ENCODE data around the gene RDH12. TPM values are rescaled to one million over a fixed set of nuclear protein-coding genes. Genes with fewer than 3 reads are reported as not detected.
"Not testable (repeated sequence)": the region's sequence is repeated elsewhere in the genome, so short reads cannot be mapped to it uniquely, and the experiment has no call there.

The RDH12 gene
- polyA plus RNA-seq, 3 donors from 2014 or later = 0.17 TPM; not detected in 2

DNA sequence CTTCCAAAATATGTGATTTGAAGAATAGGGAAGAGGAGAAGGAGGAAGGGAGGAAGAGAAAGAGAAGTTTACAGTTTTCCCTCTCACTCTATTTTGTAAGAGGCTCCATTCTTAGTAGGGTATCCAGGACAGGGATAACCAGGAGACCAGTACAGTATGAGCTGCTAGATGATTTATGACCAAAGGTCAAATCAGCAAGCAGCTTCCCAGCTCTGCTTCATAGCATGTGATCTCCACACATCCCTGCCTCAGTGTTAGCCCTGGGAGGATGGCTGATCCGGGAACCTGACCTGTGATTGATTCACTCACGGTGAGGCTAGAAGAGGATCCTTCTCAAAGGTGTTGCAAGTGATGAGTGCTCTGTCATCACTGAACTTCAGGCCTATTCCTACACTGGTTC, 16.6 kb downstream of the RDH12 start:
- peaks cover 2 to 6% of the 10 kb centered on the region in 2 donors for H3K4me1 Mint-ChIP-seq
- H3K36me3 Mint-ChIP-seq = no peaks in the 10 kb centered on the region
- peaks cover 3 to 10% (median 4%) of the 10 kb centered on the region in 3 donors for H3K27me3 Mint-ChIP-seq (ENCODE audit: low read depth in 3 of 3)
- H3K9me3 Mint-ChIP-seq = no peaks in the 10 kb centered on the region
- H3K4me3 Mint-ChIP-seq = no peak overlapping the region
- no peak for DNase-seq
- H3K27ac Mint-ChIP-seq = no peak overlapping the region

- not testable (repeated sequence) for H3K9me3 Mint-ChIP-seq, H3K27ac Mint-ChIP-seq, H3K4me3 Mint-ChIP-seq, H3K4me1 Mint-ChIP-seq, DNase-seq, H3K36me3 Mint-ChIP-seq
- H3K27me3 Mint-ChIP-seq (ENCODE audit: low read depth in 3 of 3) = peaks cover 3 to 11% (median 6%) of the 10 kb centered on the region in 3 donors
Measured at GRCh38 chr14:67719385-67719784, 17.7 kb downstream of the RDH12 start.

DNA sequence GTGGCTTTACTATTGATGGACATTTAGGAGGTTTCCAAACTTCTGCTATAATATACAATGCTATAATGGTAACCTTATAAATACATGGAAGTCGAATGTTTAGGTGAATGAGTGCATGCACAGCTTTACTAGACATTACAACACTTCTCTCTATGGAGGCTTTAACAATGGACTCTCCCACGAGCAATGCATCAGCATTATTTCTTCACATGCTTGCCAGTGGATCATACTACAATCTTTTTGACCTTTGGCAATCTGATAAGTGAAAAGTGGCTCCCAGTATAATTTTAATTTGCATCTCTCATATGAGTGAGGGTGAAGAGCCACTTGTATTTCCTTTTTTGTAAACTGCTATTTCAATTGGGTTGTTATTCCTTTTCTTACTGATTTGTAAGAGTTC, 18.2 kb downstream of the RDH12 start:
- Mint-ChIP-seq H3K27ac (no peak overlapping the region), H3K4me3 (no peak overlapping the region), H3K9me3 (no peaks in the 10 kb centered on the region), H3K36me3 (no peaks in the 10 kb centered on the region), H3K27me3 (ENCODE audit: low read depth in 3 of 3) (peaks cover 3 to 11% (median 6%) of the 10 kb centered on the region in 3 donors), H3K4me1 (peaks cover 2 to 6% of the 10 kb centered on the region in 2 donors)
- DNase-seq = no peak

DNA sequence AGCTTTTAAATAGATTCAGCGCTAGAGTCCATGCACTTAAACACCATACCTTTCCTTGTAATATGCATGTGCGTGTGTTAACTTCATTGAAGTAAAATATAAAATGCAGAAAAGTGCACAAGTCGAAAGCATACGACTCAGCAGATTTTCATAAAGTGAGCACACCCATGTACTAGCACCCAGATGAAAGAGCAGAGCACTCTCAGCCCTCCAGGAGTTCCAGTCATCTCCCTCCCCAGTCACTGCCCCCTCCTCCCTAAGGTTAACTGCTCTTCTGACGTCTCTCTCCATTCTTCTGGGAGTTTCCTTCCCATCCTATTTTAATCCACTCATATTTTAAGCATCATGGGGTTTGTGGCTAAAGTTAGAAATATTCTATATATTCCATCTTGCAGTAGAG, 20.2 kb downstream of the RDH12 start:
- DNase-seq = no peak
- Mint-ChIP-seq H3K27ac (no peak overlapping the region), H3K27me3 (ENCODE audit: low read depth in 3 of 3) (peaks cover 3 to 11% (median 6%) of the 10 kb centered on the region in 3 donors), H3K4me1 (peaks cover 2 to 6% of the 10 kb centered on the region in 2 donors), H3K4me3 (no peak overlapping the region), H3K36me3 (no peaks in the 10 kb centered on the region), H3K9me3 (no peaks in the 10 kb centered on the region)

DNA sequence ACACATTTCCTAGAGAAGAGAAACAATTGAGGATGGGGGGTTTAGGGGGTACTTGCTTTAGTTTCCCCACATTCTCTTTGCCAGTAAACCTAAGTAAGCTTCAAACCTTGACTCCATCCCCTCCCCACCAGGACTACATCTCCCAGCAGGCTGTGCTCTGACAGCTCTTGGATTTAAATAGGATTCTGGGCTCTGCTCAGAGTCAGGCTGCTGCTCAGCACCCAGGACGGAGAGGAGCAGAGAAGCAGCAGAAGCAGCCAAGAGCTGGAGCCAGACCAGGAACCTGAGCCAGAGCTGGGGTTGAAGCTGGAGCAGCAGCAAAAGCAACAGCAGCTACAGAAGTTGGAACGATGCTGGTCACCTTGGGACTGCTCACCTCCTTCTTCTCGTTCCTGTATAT, 20.6 kb downstream of the RDH12 start:
- Mint-ChIP-seq H3K4me1 (peaks cover 2 to 6% of the 10 kb centered on the region in 2 donors), H3K27me3 (ENCODE audit: low read depth in 3 of 3) (peaks cover 3 to 11% (median 6%) of the 10 kb centered on the region in 3 donors), H3K36me3 (no peaks in the 10 kb centered on the region), H3K27ac (no peak overlapping the region), H3K9me3 (no peaks in the 10 kb centered on the region), H3K4me3 (no peak overlapping the region)
- no peak for DNase-seq

DNA sequence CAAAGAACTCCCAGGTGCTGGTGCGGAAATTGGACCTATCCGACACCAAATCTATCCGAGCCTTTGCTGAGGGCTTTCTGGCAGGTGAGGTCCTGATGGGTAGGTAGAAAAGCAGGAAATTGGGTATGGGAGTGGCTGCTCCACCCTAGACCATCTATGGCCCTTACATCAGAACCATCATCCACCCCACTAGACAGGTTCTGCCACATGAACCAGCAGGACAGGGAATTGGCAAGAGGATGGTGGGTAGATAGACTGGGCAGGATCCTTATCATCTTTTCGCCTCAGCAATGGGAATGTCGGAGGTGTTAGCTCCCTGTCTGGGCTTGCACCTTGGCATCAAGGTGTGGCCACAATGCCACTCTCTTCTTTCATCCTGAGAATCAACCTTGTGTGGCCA, 23.5 kb downstream of the RDH12 start:
- peaks cover 2 to 6% of the 10 kb centered on the region in 2 donors for H3K4me1 Mint-ChIP-seq
- peaks cover 0 to 12% (median 0%) of the 10 kb centered on the region in 3 donors for H3K36me3 Mint-ChIP-seq
- no peak for DNase-seq
- no peaks in the 10 kb centered on the region for H3K9me3 Mint-ChIP-seq
- peaks cover 0 to 8% (median 8%) of the 10 kb centered on the region in 3 donors for H3K27me3 Mint-ChIP-seq (ENCODE audit: low read depth in 3 of 3)
- H3K27ac Mint-ChIP-seq = no peak overlapping the region
- no peak overlapping the region for H3K4me3 Mint-ChIP-seq

DNA sequence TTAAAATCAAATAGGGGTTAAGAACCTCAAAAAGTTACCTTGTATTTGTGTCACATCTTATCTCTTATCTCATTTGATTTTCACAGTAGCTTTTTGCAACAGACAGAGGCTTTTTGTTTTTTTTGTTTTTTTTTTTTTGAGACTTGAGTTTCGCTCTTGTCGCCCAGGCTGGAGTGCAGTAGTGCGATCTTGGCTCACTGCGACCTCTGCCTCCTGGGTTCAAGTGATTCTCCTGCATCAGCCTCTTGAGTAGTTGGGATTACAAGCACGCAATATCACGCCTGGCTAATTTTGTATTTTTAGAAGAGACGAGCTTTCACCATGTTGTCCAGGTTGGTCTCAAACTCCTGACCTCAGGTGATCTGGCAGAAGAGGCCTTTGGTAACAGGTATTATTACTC, 25.7 kb downstream of the RDH12 start:
- H3K4me1 Mint-ChIP-seq = peaks cover 2 to 5% of the 10 kb centered on the region in 2 donors
- no peak overlapping the region for H3K4me3 Mint-ChIP-seq
- peaks cover 2 to 8% (median 6%) of the 10 kb centered on the region in 3 donors for H3K27me3 Mint-ChIP-seq (ENCODE audit: low read depth in 3 of 3)

GRCh38 chr14:67728258-67728657, 26.6 kb downstream of the RDH12 start:
- peaks cover 1 to 4% (median 2%) of the 10 kb centered on the region in 3 donors for H3K27me3 Mint-ChIP-seq (ENCODE audit: low read depth in 3 of 3)
- H3K4me3 Mint-ChIP-seq = no peak overlapping the region
- no peaks in the 10 kb centered on the region for H3K9me3 Mint-ChIP-seq
- peaks cover 0 to 12% (median 0%) of the 10 kb centered on the region in 3 donors for H3K36me3 Mint-ChIP-seq
- H3K27ac Mint-ChIP-seq = no peak overlapping the region
- H3K4me1 Mint-ChIP-seq = no peaks in the 10 kb centered on the region
- no peak for DNase-seq

More for the DNA sequence above, 25.7 kb downstream of the RDH12 start:
- DNase-seq = no peak
- Mint-ChIP-seq H3K9me3 (no peaks in the 10 kb centered on the region), H3K27ac (no peak overlapping the region), H3K36me3 (peaks cover 0 to 12% (median 0%) of the 10 kb centered on the region in 3 donors)

DNA sequence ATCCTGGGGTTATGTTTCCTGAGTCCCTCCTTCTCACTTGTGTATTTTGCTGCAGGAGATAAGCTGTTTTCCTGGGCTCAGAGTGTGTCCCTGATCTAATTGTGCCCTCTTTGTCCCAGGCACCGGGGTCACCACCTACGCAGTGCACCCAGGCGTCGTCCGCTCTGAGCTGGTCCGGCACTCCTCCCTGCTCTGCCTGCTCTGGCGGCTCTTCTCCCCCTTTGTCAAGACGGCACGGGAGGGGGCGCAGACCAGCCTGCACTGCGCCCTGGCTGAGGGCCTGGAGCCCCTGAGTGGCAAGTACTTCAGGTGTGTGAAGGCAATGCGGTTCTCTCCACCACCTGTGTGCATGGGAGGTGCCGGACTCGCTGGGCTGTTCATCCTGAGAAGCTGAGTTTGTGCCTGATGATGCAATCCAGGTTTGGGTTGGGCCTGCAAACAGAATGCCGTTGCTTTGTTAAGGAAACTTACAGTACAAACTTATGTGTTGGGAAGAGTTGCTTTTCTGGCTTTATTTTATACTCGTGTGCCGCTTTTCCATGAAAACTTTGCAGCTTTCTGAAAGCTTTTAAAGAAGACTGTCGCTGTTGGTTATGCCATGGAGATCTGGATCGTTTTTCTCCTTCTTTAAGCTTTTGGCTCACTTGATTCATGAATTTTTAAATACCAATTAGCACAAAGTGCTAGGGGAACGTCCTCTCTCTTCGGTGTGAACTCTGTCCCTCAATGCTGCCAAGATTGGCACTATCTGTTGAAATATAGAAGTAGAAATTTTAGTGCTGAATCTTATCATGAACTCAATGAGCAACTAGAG, 27.6 kb downstream of the RDH12 start:
- peaks cover 0 to 12% (median 0%) of the 10 kb centered on the region in 3 donors for H3K36me3 Mint-ChIP-seq
- no peak for DNase-seq
- no peak overlapping the region for H3K4me3 Mint-ChIP-seq
- H3K27ac Mint-ChIP-seq = no peak overlapping the region
- H3K27me3 Mint-ChIP-seq (ENCODE audit: low read depth in 3 of 3) = peaks cover 0 to 3% (median 3%) of the 10 kb centered on the region in 3 donors
- H3K9me3 Mint-ChIP-seq = no peaks in the 10 kb centered on the region
- H3K4me1 Mint-ChIP-seq = no peaks in the 10 kb centered on the region

- H3K4me1 Mint-ChIP-seq = no peaks in the 10 kb centered on the region
- peaks cover 0 to 8% (median 4%) of the 10 kb centered on the region in 3 donors for H3K36me3 Mint-ChIP-seq
- no peaks in the 10 kb centered on the region for H3K9me3 Mint-ChIP-seq
- H3K27ac Mint-ChIP-seq = no peak overlapping the region
- DNase-seq = no peak
- no peak overlapping the region for H3K4me3 Mint-ChIP-seq
- peaks cover 0 to 3% (median 2%) of the 10 kb centered on the region in 3 donors for H3K27me3 Mint-ChIP-seq (ENCODE audit: low read depth in 3 of 3)
Measured at GRCh38 chr14:67733616-67734015, 31.9 kb downstream of the RDH12 start.

DNA sequence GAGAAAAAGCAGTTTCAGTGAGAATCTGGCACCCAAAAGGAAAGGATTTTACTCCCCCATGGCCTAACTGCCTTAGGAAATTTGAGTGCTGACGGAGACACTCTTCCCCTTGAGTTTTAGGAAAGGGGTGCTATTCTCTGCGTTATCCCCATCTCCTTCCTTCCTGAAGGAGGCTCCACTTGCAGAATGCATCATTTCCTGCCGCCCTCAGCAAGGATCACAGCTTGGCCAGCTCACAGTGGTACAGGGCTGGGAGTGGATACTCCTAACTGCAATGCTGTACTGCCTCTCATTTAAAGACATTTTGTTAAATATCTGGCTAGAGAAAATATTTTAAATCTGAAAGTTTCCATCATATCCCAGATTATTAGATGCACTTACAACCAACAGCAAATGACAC, 33.0 kb downstream of the RDH12 start:
- no peak for DNase-seq
- Mint-ChIP-seq H3K27ac (no peak overlapping the region), H3K27me3 (ENCODE audit: low read depth in 3 of 3) (peaks cover 0 to 3% (median 2%) of the 10 kb centered on the region in 3 donors), H3K4me3 (no peak overlapping the region), H3K4me1 (peaks cover 0 to 4% of the 10 kb centered on the region in 2 donors), H3K36me3 (peaks cover 0 to 4% (median 3%) of the 10 kb centered on the region in 3 donors), H3K9me3 (no peaks in the 10 kb centered on the region)

DNA sequence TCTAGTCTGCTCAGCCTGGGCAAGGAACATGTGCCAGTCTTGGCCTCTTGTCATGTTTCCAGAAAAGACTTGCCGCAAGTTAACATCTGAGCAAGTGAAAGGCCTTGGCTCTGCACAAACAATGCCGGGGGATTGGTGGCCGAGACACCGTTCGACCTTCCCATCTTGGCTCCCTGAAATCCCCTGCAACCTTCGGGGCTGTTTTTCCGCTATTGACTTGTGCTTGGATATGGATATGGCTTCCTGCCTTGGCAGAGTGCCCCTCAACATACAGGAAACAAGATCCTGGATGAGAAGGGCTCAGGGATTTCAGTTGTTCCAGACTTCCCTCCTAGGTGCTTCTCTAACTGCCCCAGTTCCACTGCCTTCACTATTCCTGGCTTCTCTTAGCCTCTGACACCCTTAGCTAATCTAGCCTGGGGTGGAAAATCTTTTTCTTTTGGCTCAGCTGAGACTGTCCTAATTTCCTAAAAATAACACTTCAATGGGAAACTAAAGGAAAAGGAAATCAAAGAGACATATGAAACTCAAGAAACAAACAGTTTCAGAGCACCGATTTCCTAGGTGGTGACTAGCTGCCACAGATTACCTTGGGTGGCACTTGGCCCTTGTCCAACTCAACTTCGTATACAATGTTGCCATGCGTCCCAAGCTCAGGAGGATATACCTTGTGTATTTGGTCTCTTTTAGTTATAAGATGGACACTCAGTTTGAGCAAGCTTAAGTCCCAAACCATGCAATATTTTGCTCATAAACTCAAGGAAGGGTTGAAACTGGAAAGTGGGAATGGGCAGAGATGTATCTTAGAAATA, 33.9 kb downstream of the RDH12 start:
- Mint-ChIP-seq H3K4me1 (peaks cover 0 to 5% of the 10 kb centered on the region in 2 donors), H3K9me3 (no peaks in the 10 kb centered on the region)

GRCh38 chr14:67736771-67737170, 35.1 kb downstream of the RDH12 start:
- no peak for DNase-seq
- Mint-ChIP-seq H3K4me3 (no peak overlapping the region), H3K27me3 (ENCODE audit: low read depth in 3 of 3) (peaks cover 0 to 2% (median 0%) of the 10 kb centered on the region in 3 donors), H3K27ac (no peak overlapping the region), H3K36me3 (peaks cover 0 to 4% (median 0%) of the 10 kb centered on the region in 3 donors), H3K9me3 (no peaks in the 10 kb centered on the region), H3K4me1 (peaks cover 0 to 5% of the 10 kb centered on the region in 2 donors)

More for the DNA sequence above, 33.9 kb downstream of the RDH12 start:
- Mint-ChIP-seq H3K4me3 (no peak overlapping the region), H3K27ac (no peak overlapping the region), H3K36me3 (peaks cover 0 to 4% (median 0%) of the 10 kb centered on the region in 3 donors), H3K27me3 (ENCODE audit: low read depth in 3 of 3) (peaks cover 0 to 3% (median 0%) of the 10 kb centered on the region in 3 donors)
- no peak for DNase-seq
